ENCODE results near the gene LHX3.
A peak's percentile ranks its signal among the peaks of the same experiment; 100 is the strongest.

LHX3 gene

DNA sequence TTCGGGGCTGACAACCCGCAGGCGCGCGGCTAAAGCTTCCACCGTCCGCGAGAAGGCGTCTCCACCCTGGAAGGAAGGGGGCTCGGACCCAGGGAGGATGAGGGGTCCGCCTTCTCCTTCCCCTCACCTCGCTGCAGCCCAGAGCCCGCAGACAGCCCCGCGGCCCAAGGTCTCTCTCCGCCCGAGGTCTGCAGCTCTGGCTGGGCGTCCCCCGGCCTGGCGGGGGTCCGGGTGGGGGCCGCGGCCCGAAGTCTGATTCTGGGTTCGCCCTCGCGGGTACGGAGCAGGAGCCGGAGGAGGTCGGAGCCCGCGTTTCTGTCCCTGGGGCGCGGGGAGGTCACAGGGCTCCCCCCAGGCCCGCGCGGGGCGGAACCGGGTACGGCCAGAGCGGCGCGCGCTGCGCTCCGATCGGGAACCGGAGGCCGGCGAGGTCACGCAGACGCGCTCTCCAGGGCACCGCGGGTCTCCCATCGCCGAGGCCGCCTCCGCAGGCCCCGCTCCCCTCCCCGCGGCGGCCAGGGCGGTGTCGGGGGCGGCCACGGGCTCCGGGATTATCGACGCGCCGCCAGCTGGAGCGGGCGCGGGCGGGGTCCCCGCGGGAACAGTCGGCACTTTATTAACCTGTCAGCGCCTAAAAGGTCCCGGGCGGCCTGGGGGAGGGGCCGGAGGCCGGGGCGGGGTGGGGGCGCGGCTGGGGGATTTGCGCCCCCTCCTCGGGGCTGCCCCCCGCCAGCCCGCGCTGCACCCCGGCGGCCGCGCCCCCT is 11.6 kb downstream of the LHX3 start:
- Mint-ChIP-seq H3K27me3 (peaks cover 33 to 73% of the 10 kb centered on the region in 2 donors), H3K36me3 (ENCODE audit: insufficient read depth) (no peaks in the 10 kb centered on the region), H3K4me3 (no peak overlapping the region), H3K4me1 (ENCODE audit: low read depth in 2 of 2) (peaks cover 5 to 8% of the 10 kb centered on the region in 2 donors), H3K9me3 (no peaks in the 10 kb centered on the region), H3K27ac (no peak overlapping the region)
- no peak for DNase-seq
- ATAC-seq (replicated peaks) = no peak

DNA sequence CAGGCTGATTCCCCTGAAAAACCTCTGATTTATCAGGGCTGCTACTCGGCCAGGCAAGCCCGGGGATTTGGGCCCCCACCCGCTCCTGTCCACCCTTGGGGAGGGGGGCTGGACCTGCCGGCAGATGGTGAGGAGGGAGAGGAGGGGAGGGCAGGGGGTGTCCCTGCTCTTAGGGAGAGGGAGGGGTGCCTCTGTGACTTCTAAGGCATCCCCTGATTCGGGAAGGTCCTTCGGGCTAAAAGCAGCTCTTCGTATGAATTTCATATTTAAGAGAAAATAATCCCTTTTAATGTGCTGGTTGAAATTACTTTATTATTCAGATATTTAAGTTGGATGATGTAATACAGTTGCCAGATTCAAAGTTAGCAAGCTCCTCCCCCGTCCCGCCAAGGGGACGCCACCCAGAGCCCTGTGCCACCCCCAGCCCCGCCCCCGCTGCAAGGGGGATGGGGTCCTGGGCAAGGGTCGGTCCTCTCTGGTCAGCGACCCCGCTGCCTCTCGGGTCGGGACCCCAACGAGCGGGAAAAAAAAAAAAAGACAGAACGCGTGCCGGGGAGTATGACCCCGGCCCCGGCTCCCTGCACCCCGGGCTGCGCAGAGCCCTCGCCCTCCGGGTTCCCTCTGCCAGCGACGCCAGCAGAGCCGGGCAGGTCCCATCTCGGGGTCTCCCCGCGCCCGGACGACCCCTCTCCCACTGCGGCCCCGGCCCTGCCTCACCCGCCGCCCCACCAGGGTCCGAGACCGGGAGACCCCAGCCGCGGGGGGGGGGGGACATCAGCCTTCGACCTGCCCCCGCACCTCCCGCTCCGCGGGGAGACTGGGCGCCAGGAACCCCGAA is 12.4 kb downstream of the LHX3 start:
- peaks cover 2% of the 10 kb centered on the region for H3K36me3 Mint-ChIP-seq (ENCODE audit: insufficient read depth)
- no peak for ATAC-seq (replicated peaks)

DNA sequence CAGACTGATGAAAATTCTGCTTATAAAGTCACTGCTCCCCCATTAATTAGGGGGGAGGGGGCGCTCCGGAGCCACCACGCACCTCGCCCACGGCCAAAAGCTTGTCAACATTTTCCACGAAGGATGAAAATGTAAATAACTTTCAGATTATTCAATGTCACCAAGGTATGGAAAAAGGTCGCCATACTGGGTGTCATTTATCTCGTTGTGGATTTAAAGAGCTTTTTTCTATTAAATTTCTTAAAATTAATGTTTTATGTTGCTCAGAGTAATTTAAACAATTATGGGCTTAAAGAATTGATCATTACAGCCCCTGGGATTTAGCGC is 13.0 kb downstream of the LHX3 start:
- H3K4me1 Mint-ChIP-seq (ENCODE audit: low read depth in 2 of 2) = peaks cover 5 to 8% of the 10 kb centered on the region in 2 donors
- DNase-seq = no peak

More for the DNA sequence above, 12.4 kb downstream of the LHX3 start:
- no peak overlapping the region for H3K27ac Mint-ChIP-seq
- no peak overlapping the region for H3K4me3 Mint-ChIP-seq
- H3K27me3 Mint-ChIP-seq = peaks cover 39 to 73% of the 10 kb centered on the region in 2 donors
- H3K4me1 Mint-ChIP-seq (ENCODE audit: low read depth in 2 of 2) = peaks cover 5 to 8% of the 10 kb centered on the region in 2 donors
- H3K9me3 Mint-ChIP-seq = no peaks in the 10 kb centered on the region
- no peak for DNase-seq

DNA sequence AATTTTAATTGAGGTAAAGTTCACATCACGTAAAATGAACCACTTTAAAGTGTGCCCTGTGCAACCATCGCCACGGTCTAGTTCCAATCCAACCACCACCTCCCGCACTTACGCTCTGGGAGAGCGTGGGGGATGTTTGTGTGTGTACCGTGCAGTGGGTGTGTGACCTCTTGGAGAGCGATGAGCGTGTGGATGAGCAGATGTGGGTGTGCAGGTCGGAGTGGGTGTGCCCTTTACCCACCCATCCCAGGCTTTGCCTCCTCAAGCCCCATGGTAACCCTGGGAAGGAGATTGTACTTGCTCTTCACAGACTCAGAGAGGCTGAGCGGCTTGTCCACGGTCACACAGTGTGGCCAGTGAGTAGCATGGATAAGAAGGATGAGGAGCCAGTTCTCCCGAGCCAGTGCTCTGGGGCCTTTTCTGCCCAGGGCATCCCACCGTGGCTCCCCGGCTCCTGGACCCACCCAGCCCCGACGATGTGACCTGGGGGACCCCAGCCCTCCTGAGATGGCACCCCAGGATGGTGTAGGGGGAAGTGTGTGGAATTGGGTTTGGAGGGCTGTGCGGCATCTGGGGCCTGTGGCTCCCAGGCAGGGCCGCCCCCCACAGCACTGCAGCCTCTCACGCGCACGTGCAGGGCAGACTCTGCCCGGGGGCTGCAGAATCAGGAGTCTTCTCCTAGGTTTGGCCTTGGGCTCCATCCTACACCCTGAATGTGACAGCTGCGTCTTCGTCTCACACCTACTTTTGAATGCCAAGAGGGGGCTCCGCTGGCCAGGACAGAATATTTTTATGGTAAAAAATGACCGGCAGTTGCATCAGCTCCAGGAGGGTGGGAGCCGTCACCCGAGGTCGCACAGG is 13.6 kb downstream of the LHX3 start:
- no peak for ATAC-seq (replicated peaks)
- H3K9me3 Mint-ChIP-seq = no peaks in the 10 kb centered on the region
- peaks cover 2% of the 10 kb centered on the region for H3K36me3 Mint-ChIP-seq (ENCODE audit: insufficient read depth)
- peaks cover 43 to 73% of the 10 kb centered on the region in 2 donors for H3K27me3 Mint-ChIP-seq
- no peak overlapping the region for H3K4me3 Mint-ChIP-seq
- H3K4me1 Mint-ChIP-seq (ENCODE audit: low read depth in 2 of 2) = peaks cover 0 to 3% of the 10 kb centered on the region in 2 donors
- H3K27ac Mint-ChIP-seq = peak overlapping the region in 1 of 2 donors; percentile 22
- DNase-seq = no peak

More for the DNA sequence above, 13.0 kb downstream of the LHX3 start:
- no peak overlapping the region for H3K4me3 Mint-ChIP-seq
- no peak for ATAC-seq (replicated peaks)
- H3K27ac Mint-ChIP-seq = peak overlapping the region in 1 of 2 donors; percentile 22
- H3K27me3 Mint-ChIP-seq = peaks cover 43 to 73% of the 10 kb centered on the region in 2 donors
- no peaks in the 10 kb centered on the region for H3K9me3 Mint-ChIP-seq
- peaks cover 2% of the 10 kb centered on the region for H3K36me3 Mint-ChIP-seq (ENCODE audit: insufficient read depth)

DNA sequence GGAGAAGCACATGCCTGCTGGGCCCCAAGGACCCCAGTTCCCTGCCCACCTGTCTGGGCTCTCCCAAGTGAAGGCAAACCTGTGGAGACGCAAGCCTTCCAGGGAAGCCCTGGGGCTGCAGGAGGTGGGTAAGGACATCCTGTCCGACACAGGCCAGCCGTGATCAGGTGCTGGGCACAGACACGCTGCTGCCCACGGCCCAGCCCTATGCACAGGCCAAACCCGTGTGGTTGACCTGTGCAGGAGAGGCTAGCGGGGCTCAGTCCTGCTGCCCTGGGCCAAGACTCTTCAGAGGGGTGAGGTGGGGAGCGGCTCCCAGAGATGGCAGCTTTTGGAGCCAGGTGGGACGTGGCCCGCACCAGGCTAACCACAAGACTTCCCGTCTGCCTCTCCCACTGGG is 14.3 kb downstream of the LHX3 start:
- peaks cover 40 to 70% of the 10 kb centered on the region in 2 donors for H3K27me3 Mint-ChIP-seq
- ATAC-seq (replicated peaks) (no peak), DNase-seq (no peak)
- H3K4me1 Mint-ChIP-seq (ENCODE audit: low read depth in 2 of 2) = no peaks in the 10 kb centered on the region
- H3K36me3 Mint-ChIP-seq (ENCODE audit: insufficient read depth) = peaks cover 2% of the 10 kb centered on the region
- no peaks in the 10 kb centered on the region for H3K9me3 Mint-ChIP-seq
- H3K27ac Mint-ChIP-seq = no peak overlapping the region
- no peak overlapping the region for H3K4me3 Mint-ChIP-seq

DNA sequence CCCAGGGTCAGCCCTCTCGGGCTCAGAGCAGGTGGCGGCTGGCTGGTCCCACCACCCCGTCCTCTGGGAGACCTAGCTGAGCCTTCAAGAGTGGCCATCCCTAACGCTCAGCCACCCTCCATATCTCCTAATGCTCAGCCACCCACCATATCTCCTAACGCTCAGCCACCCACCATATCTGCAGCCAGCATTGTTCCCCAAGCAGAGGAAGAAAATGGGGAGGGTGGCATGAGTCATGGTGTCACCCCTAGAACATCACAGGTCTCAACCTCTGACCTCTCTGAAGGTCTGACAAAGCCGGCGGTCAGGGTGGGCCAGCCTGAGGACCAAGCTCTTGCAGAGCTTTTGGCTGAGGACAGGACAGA is 14.7 kb downstream of the LHX3 start:
- Mint-ChIP-seq H3K4me1 (ENCODE audit: low read depth in 2 of 2) (no peaks in the 10 kb centered on the region), H3K27me3 (peaks cover 42 to 70% of the 10 kb centered on the region in 2 donors), H3K36me3 (ENCODE audit: insufficient read depth) (peaks cover 2% of the 10 kb centered on the region), H3K27ac (no peak overlapping the region), H3K9me3 (no peaks in the 10 kb centered on the region), H3K4me3 (no peak overlapping the region)
- ATAC-seq (replicated peaks) (no peak), DNase-seq (no peak)

DNA sequence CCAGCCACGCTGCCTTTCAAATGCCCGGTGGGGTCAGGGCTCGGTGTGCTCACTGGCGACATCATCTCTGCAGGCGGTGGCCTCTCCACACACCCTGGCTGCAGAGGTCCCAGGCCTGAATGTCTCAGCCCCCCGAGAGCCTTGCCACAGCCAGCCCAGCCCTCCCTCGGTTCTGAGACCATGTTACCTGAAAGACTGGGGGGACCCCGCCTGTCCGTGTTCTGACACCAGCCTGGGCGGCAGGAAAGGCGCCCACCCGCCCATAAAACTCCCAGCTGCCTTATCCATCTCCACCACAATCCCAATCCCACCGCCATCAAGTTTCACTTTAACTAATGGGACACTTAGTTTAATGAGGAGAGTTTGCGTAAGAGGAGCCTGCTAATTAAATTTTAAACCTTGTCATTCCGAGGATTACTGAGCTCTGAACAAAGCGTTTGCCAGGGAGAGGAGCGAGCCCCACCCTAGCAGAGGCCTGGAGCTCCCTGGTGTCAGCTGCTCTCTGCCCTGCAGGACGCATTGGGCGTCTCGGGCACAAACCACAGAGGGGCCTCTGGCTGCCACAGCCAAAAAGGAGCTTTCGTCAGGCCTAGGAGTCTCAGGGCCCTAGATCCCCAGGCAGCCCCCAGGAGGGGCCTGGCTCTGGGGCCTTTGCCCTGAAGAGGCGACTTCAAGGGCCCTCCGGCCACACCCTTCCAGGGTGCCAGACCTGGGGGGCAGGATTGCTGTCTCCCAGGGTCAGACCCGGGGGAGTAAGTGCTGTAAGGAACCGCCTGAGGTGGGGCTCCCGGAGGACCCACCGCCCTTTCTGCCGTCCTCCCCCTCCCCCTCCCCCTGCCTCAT is 15.3 kb downstream of the LHX3 start:
- Mint-ChIP-seq H3K27ac (no peak overlapping the region), H3K4me3 (no peak overlapping the region), H3K4me1 (ENCODE audit: low read depth in 2 of 2) (no peaks in the 10 kb centered on the region), H3K36me3 (ENCODE audit: insufficient read depth) (peaks cover 2% of the 10 kb centered on the region), H3K27me3 (peaks cover 48 to 70% of the 10 kb centered on the region in 2 donors), H3K9me3 (no peaks in the 10 kb centered on the region)
- DNase-seq = no peak
- no peak for ATAC-seq (replicated peaks)

DNA sequence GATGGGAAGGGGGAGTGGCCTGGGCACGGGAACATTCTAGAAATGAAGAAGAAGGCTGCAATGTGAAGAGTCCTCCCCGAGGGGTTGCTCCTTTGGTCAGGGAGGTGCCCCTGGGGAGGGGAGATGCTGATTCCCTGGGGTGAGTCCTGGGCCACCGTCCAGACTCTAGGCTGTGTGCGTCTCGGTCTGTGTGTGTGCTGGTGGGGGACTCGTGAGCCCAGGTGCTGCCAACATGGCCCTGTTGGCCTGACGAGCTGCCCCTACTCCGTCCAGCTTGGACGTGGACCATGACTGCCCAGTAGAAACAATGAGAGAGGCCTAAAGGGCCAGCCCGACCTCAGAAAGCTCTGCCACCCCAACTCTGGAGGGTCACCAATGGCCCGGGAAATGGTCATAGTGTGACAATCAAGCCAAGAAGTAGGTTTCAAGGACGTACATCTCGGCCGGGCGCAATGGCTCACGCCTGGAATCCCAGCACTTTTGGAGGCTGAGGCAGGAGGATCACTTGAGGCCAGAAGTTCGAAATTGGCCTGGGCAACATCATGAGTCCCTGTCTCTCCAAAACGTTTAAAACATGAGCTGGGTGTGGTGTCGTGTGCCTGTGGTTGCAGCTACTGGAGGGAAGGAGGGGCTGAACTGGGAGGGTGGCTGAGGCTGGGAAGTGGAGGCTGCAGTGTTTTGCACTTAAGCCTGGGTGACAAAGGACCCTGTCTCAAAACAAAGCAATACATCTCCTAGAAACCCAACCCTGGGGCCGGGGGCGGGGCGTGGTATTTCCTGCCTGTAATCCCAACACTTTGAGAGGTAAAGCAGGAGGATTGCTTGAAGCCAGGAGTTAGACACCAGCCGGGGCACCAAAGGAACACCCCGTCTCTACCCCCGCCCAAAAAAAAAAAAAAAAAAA is 17.0 kb downstream of the LHX3 start:
- H3K4me3 Mint-ChIP-seq = no peak overlapping the region
- DNase-seq (no peak), ATAC-seq (replicated peaks) (no peak)
- peaks cover 48 to 67% of the 10 kb centered on the region in 2 donors for H3K27me3 Mint-ChIP-seq
- H3K4me1 Mint-ChIP-seq (ENCODE audit: low read depth in 2 of 2) = no peaks in the 10 kb centered on the region
- no peaks in the 10 kb centered on the region for H3K9me3 Mint-ChIP-seq
- no peak overlapping the region for H3K27ac Mint-ChIP-seq
- peaks cover 2% of the 10 kb centered on the region for H3K36me3 Mint-ChIP-seq (ENCODE audit: insufficient read depth)

DNA sequence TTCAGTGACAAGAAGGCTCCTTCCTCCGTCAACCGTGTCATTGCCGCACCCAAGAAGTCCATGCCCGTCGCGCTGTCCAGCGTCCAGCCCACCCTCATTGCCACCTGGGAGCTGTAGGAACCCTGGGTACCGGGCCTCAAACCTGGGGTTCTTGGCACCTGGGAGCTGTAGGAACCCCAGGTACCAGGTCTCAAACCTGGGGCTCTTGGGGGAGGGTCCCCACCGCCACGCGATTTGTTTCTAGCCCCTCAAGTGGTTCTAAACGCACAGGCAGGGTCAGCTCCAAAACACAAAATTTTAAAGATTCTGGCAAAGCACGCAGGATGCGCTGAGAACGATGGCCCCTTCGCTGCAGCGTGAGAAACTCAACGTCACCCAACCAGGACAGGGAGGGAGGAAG is 17.7 kb downstream of the LHX3 start:
- no peak overlapping the region for H3K27ac Mint-ChIP-seq
- ATAC-seq (replicated peaks) (no peak), DNase-seq (no peak)
- no peak overlapping the region for H3K4me3 Mint-ChIP-seq
- peaks cover 2% of the 10 kb centered on the region for H3K36me3 Mint-ChIP-seq (ENCODE audit: insufficient read depth)
- no peaks in the 10 kb centered on the region for H3K9me3 Mint-ChIP-seq
- no peaks in the 10 kb centered on the region for H3K4me1 Mint-ChIP-seq (ENCODE audit: low read depth in 2 of 2)
- H3K27me3 Mint-ChIP-seq = peaks cover 48 to 75% of the 10 kb centered on the region in 2 donors

DNA sequence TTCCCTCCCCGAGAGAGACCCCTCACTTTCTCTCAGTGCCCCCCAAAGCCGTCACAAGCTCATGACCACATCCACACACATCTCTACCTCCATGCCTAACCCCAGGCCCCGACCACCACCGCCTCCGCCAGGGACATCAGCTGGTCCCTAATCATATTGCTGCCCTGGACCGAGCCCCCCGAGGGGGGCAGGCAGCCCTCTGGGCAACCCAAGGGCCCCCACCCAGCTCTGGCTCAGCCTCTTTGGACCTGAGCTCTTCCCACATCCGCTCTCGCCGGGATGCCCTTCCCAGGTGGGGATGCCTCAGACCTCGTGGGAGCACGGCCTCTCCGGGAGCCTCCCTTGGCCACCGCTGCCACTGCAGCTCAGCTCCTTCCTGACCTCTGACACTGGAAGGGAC is 18.5 kb downstream of the LHX3 start:
- no peak overlapping the region for H3K4me3 Mint-ChIP-seq
- no peaks in the 10 kb centered on the region for H3K9me3 Mint-ChIP-seq
- ATAC-seq (replicated peaks) (no peak), DNase-seq (no peak)
- peaks cover 43 to 72% of the 10 kb centered on the region in 2 donors for H3K27me3 Mint-ChIP-seq
- H3K36me3 Mint-ChIP-seq (ENCODE audit: insufficient read depth) = peaks cover 2% of the 10 kb centered on the region
- no peaks in the 10 kb centered on the region for H3K4me1 Mint-ChIP-seq (ENCODE audit: low read depth in 2 of 2)
- no peak overlapping the region for H3K27ac Mint-ChIP-seq

DNA sequence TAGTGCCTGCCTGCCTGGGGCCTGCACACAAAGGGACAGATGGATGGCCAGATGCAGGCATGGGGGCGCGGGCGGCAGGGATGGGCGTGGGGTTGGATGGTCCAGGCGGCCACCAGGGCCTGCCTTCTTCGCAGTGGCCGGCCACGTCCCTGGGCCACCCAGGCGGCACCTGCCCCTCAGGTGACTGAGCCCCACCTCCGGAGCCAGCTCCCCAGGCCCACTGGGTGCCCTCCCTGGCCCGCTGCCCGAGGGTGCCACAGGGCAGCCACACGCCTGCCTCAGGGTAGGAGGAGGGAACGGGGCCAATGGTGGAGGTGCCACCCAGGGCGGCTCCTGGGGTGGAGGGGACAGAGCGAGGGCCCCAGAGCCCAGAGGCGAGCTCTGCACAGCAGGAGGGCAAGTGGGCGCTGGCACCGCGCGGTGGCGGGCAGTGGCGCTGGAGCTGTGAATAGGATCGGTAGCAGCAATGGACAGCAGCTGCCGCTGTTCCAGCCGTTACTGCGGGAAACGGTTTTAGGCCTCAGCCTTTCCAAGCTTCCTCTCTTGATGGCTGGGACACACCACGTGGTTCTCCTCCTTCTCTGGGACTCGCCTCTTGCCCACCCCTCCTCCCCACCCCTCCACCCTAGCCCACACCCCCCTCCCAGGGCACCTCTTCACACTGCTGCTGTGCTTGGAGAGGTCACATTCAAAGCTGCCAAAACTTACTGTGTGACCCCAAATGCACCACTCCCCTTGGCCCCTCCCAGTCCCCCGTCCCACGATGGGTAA is 19.1 kb downstream of the LHX3 start:
- H3K36me3 Mint-ChIP-seq (ENCODE audit: insufficient read depth) = peaks cover 2% of the 10 kb centered on the region
- no peak overlapping the region for H3K4me3 Mint-ChIP-seq
- no peak overlapping the region for H3K27ac Mint-ChIP-seq
- DNase-seq (no peak), ATAC-seq (replicated peaks) (no peak)
- no peaks in the 10 kb centered on the region for H3K9me3 Mint-ChIP-seq
- no peaks in the 10 kb centered on the region for H3K4me1 Mint-ChIP-seq (ENCODE audit: low read depth in 2 of 2)
- peaks cover 37 to 66% of the 10 kb centered on the region in 2 donors for H3K27me3 Mint-ChIP-seq

Data from effector memory CD8-positive, alpha-beta T cell (primary cell).